LNCaP clone FGC (cell line): ENCODE data around the gene TOR1AIP2.

Experiments
- DNase-seq: peaks from one replicate; pipeline ENCODE4 v3.0.0-alpha.2; 2011; ENCODE audit warnings: low read depth
- H3K4me3 ChIP-seq: 2 replicates; pipeline ENCODE4 v1.5.1; 2011; ENCODE audit warnings: mild to moderate bottlenecking, low read depth, low read length, control low read depth
- CTCF ChIP-seq: IDR thresholded peaks from 2 replicates; pipeline ENCODE4 v1.5.1; 2012; ENCODE audit warnings: mild to moderate bottlenecking; ENCODE audit not compliant: control insufficient read depth, insufficient read depth; ENCODE audit errors: extremely low read depth

TOR1AIP2 gene

GRCh38 chr1:179815641-179816040 is 62.0 kb downstream of the TOR1AIP2 start:
- no peak for TF ChIP-seq CTCF
- DNase-seq, result no peak
- H3K4me3 ChIP-seq, result no peak overlapping the region

GRCh38 chr1:179814546-179814838 is 63.1 kb downstream of the TOR1AIP2 start:
- peak overlapping the region; percentile 42 for H3K4me3 ChIP-seq
- TF ChIP-seq CTCF, result no peak
- no peak for DNase-seq

GRCh38 chr1:179813626-179814545 is 63.7 kb downstream of the TOR1AIP2 start:
- TF ChIP-seq CTCF, result no peak
- H3K4me3 ChIP-seq, result peak overlapping the region; percentile 42
- no peak for DNase-seq

GRCh38 chr1:179812501-179813292 is 64.9 kb downstream of the TOR1AIP2 start:
- no peak overlapping the region for H3K4me3 ChIP-seq
- TF ChIP-seq CTCF, result no peak
- no peak for DNase-seq

GRCh38 chr1:179810367-179810715 is 67.3 kb downstream of the TOR1AIP2 start:
- H3K4me3 ChIP-seq, result no peak overlapping the region
- DNase-seq, result no peak
- no peak for TF ChIP-seq CTCF

GRCh38 chr1:179809506-179810366 is 67.9 kb downstream of the TOR1AIP2 start:
- TF ChIP-seq CTCF, result peak; percentile 92
- H3K4me3 ChIP-seq, result no peak overlapping the region

More at GRCh38 chr1:179809506-179810366, 67.9 kb downstream of the TOR1AIP2 start:
- DNase-seq, result peak; percentile 42
